A375 (cell line): ENCODE results near the gene ZBTB44. TPM values are rescaled to one million over a fixed set of nuclear protein-coding genes. Genes with fewer than 3 reads are reported as not detected.

Experiments used
- small RNA-seq: library from RNA; depleted of rRNA; stranded (forward); fragments of <200 nt; gene quantifications from one replicate; pipeline ENCODE3, GENCODE V24; 2014
- total RNA-seq: library from RNA; depleted of rRNA; stranded (reverse); fragments of >200 nt; shearing (Covaris generic); gene quantifications from 2 replicates; pipeline ENCODE4 v1.2.3, GENCODE V29; 2014; rRNA removed

Gene ZBTB44, protein sequence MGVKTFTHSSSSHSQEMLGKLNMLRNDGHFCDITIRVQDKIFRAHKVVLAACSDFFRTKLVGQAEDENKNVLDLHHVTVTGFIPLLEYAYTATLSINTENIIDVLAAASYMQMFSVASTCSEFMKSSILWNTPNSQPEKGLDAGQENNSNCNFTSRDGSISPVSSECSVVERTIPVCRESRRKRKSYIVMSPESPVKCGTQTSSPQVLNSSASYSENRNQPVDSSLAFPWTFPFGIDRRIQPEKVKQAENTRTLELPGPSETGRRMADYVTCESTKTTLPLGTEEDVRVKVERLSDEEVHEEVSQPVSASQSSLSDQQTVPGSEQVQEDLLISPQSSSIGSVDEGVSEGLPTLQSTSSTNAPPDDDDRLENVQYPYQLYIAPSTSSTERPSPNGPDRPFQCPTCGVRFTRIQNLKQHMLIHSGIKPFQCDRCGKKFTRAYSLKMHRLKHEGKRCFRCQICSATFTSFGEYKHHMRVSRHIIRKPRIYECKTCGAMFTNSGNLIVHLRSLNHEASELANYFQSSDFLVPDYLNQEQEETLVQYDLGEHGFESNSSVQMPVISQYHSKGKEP
- 17.0 and 17.7 TPM in 2 replicates for total RNA-seq

GRCh38 chr11:130314750-130315285 is at the start of gene ZBTB44:
TSS of gene ZBTB44 (minus strand) at chr11:130314917. CDS start at chr11:130261873, 53,044 bp downstream.

Small RNAs within 50 kb of the gene (small RNA-seq; reads per million reads assigned to genes)
- not detected for gene RN7SL778P

Other genes with a start within 250 kb of the ZBTB44 start
- gene APLP2, start 245.0 kb downstream of the ZBTB44 start, total RNA-seq = 88.9 and 91.1 TPM in 2 replicates
- 0.11 and 0.15 TPM in 2 replicates for gene ST14, start 155.1 kb downstream of the ZBTB44 start, total RNA-seq
- gene ADAMTS8, start 113.7 kb upstream of the ZBTB44 start, total RNA-seq = 0.04 and 0.08 TPM in 2 replicates
- 2.2 and 2.5 TPM in 2 replicates for gene ADAMTS15, start 133.7 kb upstream of the ZBTB44 start, total RNA-seq